ENCODE results near the gene SESN2.

SESN2 gene, protein sequence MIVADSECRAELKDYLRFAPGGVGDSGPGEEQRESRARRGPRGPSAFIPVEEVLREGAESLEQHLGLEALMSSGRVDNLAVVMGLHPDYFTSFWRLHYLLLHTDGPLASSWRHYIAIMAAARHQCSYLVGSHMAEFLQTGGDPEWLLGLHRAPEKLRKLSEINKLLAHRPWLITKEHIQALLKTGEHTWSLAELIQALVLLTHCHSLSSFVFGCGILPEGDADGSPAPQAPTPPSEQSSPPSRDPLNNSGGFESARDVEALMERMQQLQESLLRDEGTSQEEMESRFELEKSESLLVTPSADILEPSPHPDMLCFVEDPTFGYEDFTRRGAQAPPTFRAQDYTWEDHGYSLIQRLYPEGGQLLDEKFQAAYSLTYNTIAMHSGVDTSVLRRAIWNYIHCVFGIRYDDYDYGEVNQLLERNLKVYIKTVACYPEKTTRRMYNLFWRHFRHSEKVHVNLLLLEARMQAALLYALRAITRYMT

DNA sequence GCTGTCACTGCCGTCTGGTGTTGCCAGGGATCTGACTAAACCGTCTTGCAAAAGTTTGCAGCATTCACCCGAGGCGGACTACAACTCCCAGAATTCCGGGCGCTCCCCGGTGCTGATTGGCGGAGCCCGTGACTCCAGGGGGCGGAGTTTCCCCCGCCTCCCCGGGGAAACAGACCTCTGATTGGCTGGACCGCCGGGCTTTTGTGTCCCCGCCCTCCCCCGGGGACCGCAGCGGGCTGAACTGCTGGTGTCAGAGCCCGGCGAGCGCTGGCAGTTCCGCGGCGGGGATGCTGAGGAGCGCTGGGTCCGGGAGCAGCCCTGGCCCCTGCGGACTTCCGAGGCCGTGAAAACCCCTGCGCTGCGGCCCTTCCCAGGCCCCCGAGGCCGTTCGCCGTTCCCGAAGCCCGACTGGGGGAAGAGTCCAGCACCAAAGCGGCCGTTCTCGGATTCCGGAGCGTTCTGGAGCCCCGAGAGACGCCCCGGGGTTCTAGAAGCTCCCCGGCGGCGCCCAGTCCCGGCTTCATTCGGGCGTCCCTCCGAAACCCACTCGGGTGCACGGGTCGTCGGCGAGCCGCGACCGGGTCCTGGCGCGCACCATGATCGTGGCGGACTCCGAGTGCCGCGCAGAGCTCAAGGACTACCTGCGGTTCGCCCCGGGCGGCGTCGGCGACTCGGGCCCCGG is at the start of gene SESN2:
Gene SESN2 (plus strand): TSS at position 267 of the 682 bp plus-strand sequence. CDS start 330 bp downstream, at position 597.
- peak; percentile 98 to 99 for DNase-seq (ENCODE audit: low read depth in 2 of 2)

DNA sequence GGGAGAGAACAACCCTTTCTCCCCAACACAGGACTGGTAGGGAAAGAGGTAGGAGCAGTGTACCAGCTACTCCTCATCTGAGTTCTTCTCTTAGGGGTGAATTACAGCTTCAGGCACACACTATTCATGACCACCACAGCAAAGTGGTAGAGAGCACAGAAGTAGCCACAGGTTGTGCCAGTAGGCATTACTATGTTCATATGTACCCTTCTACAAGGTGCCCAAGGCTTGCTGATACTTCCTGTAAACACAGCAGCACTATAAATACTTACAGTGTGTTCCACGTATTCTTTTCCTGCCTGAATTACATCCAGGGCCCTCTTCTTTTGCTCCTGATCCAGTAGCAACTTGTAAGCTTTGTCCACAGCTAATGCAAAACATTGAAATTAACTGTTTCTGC is 49.6 kb upstream of the SESN2 start:
- DNase-seq (ENCODE audit: low read depth in 2 of 2): no peak

GRCh38 chr1:28213315-28213714 is 46.0 kb upstream of the SESN2 start:
- no peak for DNase-seq (ENCODE audit: low read depth in 2 of 2)

- no peak for DNase-seq (ENCODE audit: low read depth in 2 of 2)
Observed at GRCh38 chr1:28229089-28229488, 30.2 kb upstream of the SESN2 start.

DNA sequence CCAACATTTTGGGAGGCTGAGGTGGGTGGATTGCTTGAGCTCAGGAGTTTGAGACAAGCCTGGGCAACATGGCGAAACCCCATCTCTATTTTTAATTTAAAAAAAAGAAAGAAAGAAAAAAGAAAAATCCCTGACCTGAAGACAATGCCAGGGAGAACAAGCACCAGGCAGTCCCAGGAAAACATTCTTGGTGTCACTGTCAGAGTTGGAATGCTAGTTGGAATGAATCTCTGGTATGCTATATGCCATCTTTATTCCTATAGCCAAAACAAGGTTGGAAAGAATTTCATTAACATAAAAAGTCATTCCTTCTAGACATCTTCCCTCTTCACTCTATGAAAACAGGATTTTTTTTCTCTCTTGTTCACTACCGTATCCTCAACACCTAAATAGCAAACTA is 29.3 kb upstream of the SESN2 start:
- DNase-seq (ENCODE audit: low read depth in 2 of 2): no peak

- DNase-seq (ENCODE audit: low read depth in 2 of 2): peak; percentile 93 to 94
Observed at GRCh38 chr1:28232558-28233263, 26.6 kb upstream of the SESN2 start, which contains the start of gene DNAJC8. TSS of gene DNAJC8 (minus strand) at chr1:28233029. CDS start at chr1:28232998, 31 bp downstream.

GRCh38 chr1:28233264-28233606 is 26.1 kb upstream of the SESN2 start:
- DNase-seq (ENCODE audit: low read depth in 2 of 2): no peak

DNA sequence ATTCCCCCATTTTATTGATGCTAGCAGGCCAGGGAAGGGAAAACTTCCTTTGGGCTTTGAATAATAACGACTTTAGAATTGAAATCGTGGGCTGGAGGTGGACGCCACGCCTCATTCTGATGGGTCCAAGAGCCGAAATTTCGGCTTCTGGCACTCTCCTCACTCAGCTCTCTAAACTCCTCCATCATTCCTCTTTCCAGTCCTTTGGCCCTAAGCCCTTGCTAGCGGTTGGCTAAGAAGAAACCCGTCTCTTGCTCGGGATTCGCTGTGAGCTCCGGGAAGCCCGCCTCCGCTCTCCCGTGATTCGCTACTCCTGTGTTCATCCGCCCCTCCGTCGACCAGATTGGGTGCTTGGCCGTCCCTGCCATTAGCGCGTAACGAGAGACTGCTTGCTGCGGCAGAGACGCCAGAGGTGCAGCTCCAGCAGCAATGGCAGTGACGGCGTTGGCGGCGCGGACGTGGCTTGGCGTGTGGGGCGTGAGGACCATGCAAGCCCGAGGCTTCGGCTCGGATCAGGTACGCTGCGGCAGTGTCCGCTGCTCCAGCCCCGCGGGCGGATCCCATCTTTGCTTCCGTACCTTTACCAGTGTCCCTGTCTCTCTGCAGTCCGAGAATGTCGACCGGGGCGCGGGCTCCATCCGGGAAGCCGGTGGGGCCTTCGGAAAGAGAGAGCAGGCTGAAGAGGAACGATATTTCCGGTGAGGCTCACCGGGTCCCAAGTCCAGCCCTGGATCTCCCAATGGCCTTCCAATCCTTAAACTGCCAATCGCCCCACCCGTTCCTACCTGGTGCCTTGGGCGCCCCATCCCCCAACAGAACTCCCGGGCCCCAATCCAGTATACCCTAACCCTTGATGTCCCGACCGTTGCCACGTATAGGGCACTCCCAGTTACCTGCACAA is 23.3 kb upstream of the SESN2 start, which contains the start of gene ATP5IF1:
Gene ATP5IF1 (plus strand): TSS at position 370 of the 901 bp plus-strand sequence. CDS start 60 bp downstream, at position 430.
- DNase-seq (ENCODE audit: low read depth in 2 of 2): peak; percentile 85 to 87

DNA sequence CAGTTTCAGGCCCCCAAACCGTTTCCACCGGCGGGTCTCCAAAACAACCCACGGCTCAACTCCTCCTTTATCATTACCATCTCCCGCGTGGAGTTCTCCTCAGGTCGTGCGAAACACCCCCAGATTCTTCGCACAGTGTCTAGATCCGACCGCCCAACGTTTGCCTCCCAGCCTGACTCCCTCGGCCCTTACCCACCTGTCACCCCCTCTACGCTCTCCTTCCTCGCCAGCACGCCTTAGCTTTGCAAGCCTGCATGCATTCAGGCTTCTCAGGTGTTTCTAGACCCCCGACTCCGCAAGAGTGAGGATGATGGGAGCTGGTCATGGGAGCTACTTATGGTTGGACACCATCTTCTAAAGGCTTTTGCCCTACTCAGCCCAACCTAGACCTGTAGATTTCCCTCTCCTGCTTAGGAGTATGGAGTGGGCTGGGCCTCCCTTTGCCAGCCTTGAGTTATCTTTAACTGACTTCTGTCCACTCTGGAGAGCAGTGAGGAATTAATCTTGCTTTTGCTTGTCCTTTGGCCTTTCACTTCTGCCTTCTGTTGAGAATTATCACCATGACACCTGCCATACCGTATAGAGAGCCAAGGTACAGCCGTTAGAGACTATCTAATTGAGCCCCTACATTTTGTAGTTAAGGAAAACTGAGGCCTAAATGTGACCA is 22.5 kb upstream of the SESN2 start:
- no peak for DNase-seq (ENCODE audit: low read depth in 2 of 2)

GRCh38 chr1:28239004-28239403 is 20.3 kb upstream of the SESN2 start:
- DNase-seq (ENCODE audit: low read depth in 2 of 2): no peak

GRCh38 chr1:28240024-28240423 is 19.3 kb upstream of the SESN2 start:
- no peak for DNase-seq (ENCODE audit: low read depth in 2 of 2)

GRCh38 chr1:28241638-28242241 is 17.6 kb upstream of the SESN2 start:
- no peak for DNase-seq (ENCODE audit: low read depth in 2 of 2)

GRCh38 chr1:28243685-28244311 is 15.5 kb upstream of the SESN2 start:
- no peak for DNase-seq (ENCODE audit: low read depth in 2 of 2)

- DNase-seq (ENCODE audit: low read depth in 2 of 2): no peak
Observed at GRCh38 chr1:28244549-28245251, 14.6 kb upstream of the SESN2 start.

- no peak for DNase-seq (ENCODE audit: low read depth in 2 of 2)
Observed at GRCh38 chr1:28246427-28246832, 12.9 kb upstream of the SESN2 start.

DNA sequence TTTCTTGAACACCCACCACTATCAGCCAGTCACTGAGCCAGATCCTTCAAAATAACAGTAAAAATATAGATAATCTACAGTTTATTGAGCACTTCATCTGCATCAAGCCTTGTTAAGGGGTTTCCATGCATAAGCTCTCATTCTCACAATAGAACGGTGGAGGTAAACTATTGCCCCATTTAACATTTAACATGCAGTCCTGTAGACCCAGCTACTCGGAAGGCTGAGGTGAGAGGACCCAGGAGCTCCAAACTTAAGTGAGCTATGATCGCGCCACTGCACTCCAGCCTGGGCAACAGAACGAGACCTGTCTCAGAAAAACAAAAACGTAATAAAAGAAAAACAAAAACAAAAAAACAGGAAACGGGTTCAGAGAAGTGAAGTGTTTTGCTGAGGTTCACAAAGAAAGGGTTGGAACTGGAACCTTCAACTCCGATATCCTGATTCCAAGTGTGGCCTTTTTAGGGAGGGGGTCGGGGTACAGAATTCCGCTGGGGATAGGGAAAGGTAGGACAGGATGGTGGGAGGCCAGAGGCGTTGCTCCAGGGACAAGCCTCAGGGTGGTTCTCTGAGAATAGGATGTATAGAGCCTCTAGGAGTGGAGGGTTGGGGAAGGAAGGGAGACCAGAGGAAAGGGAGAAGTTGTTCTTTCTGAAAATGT is 11.6 kb upstream of the SESN2 start:
- DNase-seq (ENCODE audit: low read depth in 2 of 2): no peak

DNA sequence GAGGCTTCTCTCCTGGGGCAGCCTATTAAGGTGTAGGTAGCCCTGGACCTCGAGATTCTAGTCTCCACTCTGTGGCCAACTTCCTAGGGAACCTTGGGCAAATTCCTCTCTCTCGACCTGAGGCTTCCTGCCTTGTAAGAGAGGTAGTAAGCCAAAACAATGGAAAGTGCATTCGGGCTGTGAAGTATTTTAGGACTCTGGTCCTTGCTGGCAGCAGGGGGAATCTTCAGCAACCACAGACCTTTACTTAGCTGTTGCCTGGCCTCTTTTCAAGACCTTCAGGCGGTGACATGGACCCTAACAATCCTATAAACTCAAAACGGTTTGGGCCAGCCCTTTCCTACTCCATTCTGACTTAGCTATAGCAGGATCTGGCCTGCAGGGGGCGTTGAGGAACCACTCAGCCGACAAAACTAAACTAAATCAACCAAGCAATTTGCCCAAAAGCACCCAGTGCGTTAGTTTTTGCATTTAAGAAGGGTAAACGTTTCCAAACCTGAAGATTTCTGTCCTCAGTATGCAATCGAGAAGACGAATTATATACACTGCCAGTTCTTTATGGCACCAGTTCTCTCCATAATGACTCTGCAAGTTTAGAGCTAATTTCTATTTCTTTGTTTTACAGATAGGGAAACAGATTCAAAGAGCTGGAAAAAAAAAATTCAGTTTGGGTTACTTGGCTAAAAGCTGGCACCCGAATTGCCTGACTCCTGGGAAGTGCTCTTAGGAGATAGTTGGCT is 10.9 kb upstream of the SESN2 start:
- peak; percentile 63 for DNase-seq (ENCODE audit: low read depth in 2 of 2)

All from activated CD8-positive, alpha-beta memory T cell treated with anti-CD3 and anti-CD28 coated beads for 4 hours (primary cell).